OCI-LY1 (cell line): Measurements from ENCODE around the gene BFSP1.

Source experiments
- EZH2 ChIP-seq: fragments of 200-600 bp; sonication (generic), shearing (Covaris generic); IDR thresholded peaks from 2 replicates; pipeline ENCODE4 v1.8.0; 2017; ENCODE audit warnings: borderline replicate concordance, mixed run types, mild to moderate bottlenecking, antibody characterized with exemption, low read length, moderate library complexity, mixed read lengths
- TF ChIP-seq, protein P1 (sequence below): fragments of 200-600 bp; sonication (generic), shearing (Covaris generic); IDR thresholded peaks from 2 replicates; pipeline ENCODE4 v1.5.1; 2017; ENCODE audit warnings: mild to moderate bottlenecking, antibody characterized with exemption, low read length, moderate library complexity, mixed read lengths

DNA sequence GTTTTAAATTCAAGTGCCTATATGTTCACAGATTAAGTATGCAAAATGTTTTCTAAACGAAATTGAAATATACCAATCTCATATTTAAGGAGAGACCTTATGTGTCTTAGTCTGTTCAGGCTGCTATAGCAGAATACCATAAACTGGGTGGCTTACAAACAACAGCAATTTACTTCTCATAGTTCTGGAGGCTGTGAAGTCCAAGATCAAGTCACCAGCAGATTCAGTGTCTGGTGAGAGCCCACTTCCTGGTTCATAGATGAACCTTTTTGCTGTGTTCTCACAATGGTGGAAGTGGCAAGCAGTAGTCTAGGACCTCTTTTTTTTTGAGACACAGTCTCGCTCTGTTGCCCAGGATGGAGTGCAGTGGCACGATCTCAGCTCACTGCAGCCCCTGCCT, 35.2 kb upstream of the BFSP1 start:
- TF ChIP-seq, protein P1, sequence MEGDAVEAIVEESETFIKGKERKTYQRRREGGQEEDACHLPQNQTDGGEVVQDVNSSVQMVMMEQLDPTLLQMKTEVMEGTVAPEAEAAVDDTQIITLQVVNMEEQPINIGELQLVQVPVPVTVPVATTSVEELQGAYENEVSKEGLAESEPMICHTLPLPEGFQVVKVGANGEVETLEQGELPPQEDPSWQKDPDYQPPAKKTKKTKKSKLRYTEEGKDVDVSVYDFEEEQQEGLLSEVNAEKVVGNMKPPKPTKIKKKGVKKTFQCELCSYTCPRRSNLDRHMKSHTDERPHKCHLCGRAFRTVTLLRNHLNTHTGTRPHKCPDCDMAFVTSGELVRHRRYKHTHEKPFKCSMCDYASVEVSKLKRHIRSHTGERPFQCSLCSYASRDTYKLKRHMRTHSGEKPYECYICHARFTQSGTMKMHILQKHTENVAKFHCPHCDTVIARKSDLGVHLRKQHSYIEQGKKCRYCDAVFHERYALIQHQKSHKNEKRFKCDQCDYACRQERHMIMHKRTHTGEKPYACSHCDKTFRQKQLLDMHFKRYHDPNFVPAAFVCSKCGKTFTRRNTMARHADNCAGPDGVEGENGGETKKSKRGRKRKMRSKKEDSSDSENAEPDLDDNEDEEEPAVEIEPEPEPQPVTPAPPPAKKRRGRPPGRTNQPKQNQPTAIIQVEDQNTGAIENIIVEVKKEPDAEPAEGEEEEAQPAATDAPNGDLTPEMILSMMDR, result no peak
- TF ChIP-seq EZH2, result no peak
